Astrocyte (in vitro differentiated cells and primary cell): ENCODE data around the gene KLHL17. TPM values are rescaled to one million over a fixed set of nuclear protein-coding genes. Genes with fewer than 3 reads are reported as not detected.
A peak's percentile ranks its signal among the peaks of the same experiment; 100 is the strongest.

ENCODE experiments used
- DNase-seq: peaks from one replicate; pipeline ENCODE4 v3.0.0-alpha.2; 2010; ENCODE audit warnings: low read depth
- FAIRE-seq: peaks from 2 replicates; lab custom pipeline; 2011; peaks lifted over from hg19 to GRCh38; lab: Jason Lieb, UNC
- H2AFZ ChIP-seq: 2 replicates; pipeline ENCODE4 v1.6.0; 2012; ENCODE audit warnings: low read depth, low read length, inconsistent platforms
- H3K27ac ChIP-seq: 2 replicates; pipeline ENCODE4 v1.5.1; 2011; ENCODE audit warnings: low read depth, low read length, inconsistent platforms
- H3K27me3 ChIP-seq: 2 replicates; pipeline ENCODE4 v1.6.0; 2011; ENCODE audit warnings: low read length, inconsistent platforms; ENCODE audit not compliant: insufficient read depth
- H3K36me3 ChIP-seq: 2 replicates; pipeline ENCODE4 v1.5.1; 2011; ENCODE audit warnings: low read length, inconsistent platforms; ENCODE audit not compliant: insufficient read depth
- H3K4me1 ChIP-seq: 2 replicates; pipeline ENCODE4 v1.5.1; 2011; ENCODE audit warnings: low read length, inconsistent platforms; ENCODE audit not compliant: insufficient read depth
- H3K4me2 ChIP-seq: 2 replicates; pipeline ENCODE4 v1.6.0; 2012; ENCODE audit warnings: low read length, inconsistent platforms
- H3K4me3 ChIP-seq: 2 replicates; pipeline ENCODE4 v1.5.1; 2011; ENCODE audit warnings: low read depth, mild to moderate bottlenecking, low read length, inconsistent platforms; ENCODE audit not compliant: insufficient read depth
- H3K79me2 ChIP-seq: 2 replicates; pipeline ENCODE4 v1.6.0; 2012; ENCODE audit warnings: mild to moderate bottlenecking, low read length, inconsistent platforms; ENCODE audit not compliant: insufficient read depth
- H3K9ac ChIP-seq: 2 replicates; pipeline ENCODE4 v1.6.0; 2012; ENCODE audit warnings: mild to moderate bottlenecking, low read length, inconsistent platforms
- H3K9me3 ChIP-seq: 2 replicates; pipeline ENCODE4 v1.5.1; 2012; ENCODE audit warnings: low read depth, mild to moderate bottlenecking, low read length, inconsistent platforms; ENCODE audit not compliant: insufficient read depth
- H4K20me1 ChIP-seq: 2 replicates; pipeline ENCODE4 v1.6.0; 2012; ENCODE audit warnings: low read length, inconsistent platforms; ENCODE audit not compliant: insufficient read depth
- H3K27ac Mint-ChIP-seq: one replicate; pipeline ENCODE4 v1.8.0; 2021; ENCODE audit warnings: mild to moderate bottlenecking, mixed read lengths; ENCODE audit not compliant: unreplicated experiment
- H3K27me3 Mint-ChIP-seq: one replicate; pipeline ENCODE4 v1.8.0; 2021; ENCODE audit warnings: low read depth, mixed read lengths; ENCODE audit not compliant: unreplicated experiment
- H3K36me3 Mint-ChIP-seq: one replicate; pipeline ENCODE4 v1.8.0; 2021; ENCODE audit warnings: low read depth, mixed read lengths; ENCODE audit not compliant: unreplicated experiment
- H3K4me1 Mint-ChIP-seq: one replicate; pipeline ENCODE4 v1.8.0; 2021; ENCODE audit warnings: low read depth, mixed read lengths; ENCODE audit not compliant: unreplicated experiment
- H3K4me3 Mint-ChIP-seq: one replicate; pipeline ENCODE4 v1.8.0; 2021; ENCODE audit warnings: mild to moderate bottlenecking, moderate library complexity, mixed read lengths; ENCODE audit not compliant: unreplicated experiment
- H3K9me3 Mint-ChIP-seq: one replicate; pipeline ENCODE4 v1.8.0; 2021; ENCODE audit warnings: mild to moderate bottlenecking, mixed read lengths; ENCODE audit not compliant: unreplicated experiment
- CTCF ChIP-seq: IDR thresholded peaks from 2 replicates; pipeline ENCODE4 v1.5.1; 2011; ENCODE audit warnings: low read depth, mild to moderate bottlenecking, inconsistent platforms, low read length, moderate library complexity; ENCODE audit not compliant: insufficient read depth
- EZH2 ChIP-seq: IDR thresholded peaks from 2 replicates; pipeline ENCODE4 v1.6.1; 2012; ENCODE audit warnings: mild to moderate bottlenecking, low read length, inconsistent platforms; ENCODE audit not compliant: insufficient read depth
- total RNA-seq: library from RNA; stranded (reverse); gene quantifications from 2 replicates; pipeline ENCODE4 v1.2.1, GENCODE V29; 2021

The KLHL17 gene
- total RNA-seq, 1 donor from 2014 or later = 25.9 TPM

- FAIRE-seq (no peak), DNase-seq (peak; percentile 43)
- Mint-ChIP-seq H3K4me1 (no peaks in the 10 kb centered on the region), H3K27ac (no peak overlapping the region), H3K4me3 (peak overlapping the region; percentile 72), H3K9me3 (no peaks in the 10 kb centered on the region), H3K36me3 (peaks cover 4% of the 10 kb centered on the region), H3K27me3 (peaks cover 15% of the 10 kb centered on the region)
- Histone ChIP-seq H3K9me3 (no peaks in the 10 kb centered on the region), H2AFZ (peak overlapping the region; percentile 89), H3K4me2 (peak overlapping the region; percentile 99), H3K27me3 (no peaks in the 10 kb centered on the region), H3K9ac (peak overlapping the region; percentile 83), H3K27ac (peak overlapping the region; percentile 80), H3K79me2 (no peaks in the 10 kb centered on the region), H3K36me3 (peaks cover 5% of the 10 kb centered on the region), H3K4me3 (peak overlapping the region; percentile 64), H4K20me1 (peaks cover 6% of the 10 kb centered on the region), H3K4me1 (peaks cover 23% of the 10 kb centered on the region)
- TF ChIP-seq CTCF (no peak), EZH2 (no peak)
Measured at GRCh38 chr1:966704-967300, 6.4 kb downstream of the KLHL17 start.

- Histone ChIP-seq H4K20me1 (peaks cover 6% of the 10 kb centered on the region), H3K9me3 (no peaks in the 10 kb centered on the region), H3K27ac (no peak overlapping the region), H2AFZ (no peak overlapping the region), H3K79me2 (no peaks in the 10 kb centered on the region), H3K4me1 (peaks cover 23% of the 10 kb centered on the region), H3K36me3 (no peaks in the 10 kb centered on the region), H3K9ac (peak overlapping the region; percentile 83), H3K27me3 (no peaks in the 10 kb centered on the region), H3K4me2 (peak overlapping the region; percentile 99), H3K4me3 (no peak overlapping the region)
- Mint-ChIP-seq H3K4me3 (no peak overlapping the region), H3K9me3 (no peaks in the 10 kb centered on the region), H3K27ac (no peak overlapping the region), H3K36me3 (peaks cover 4% of the 10 kb centered on the region), H3K27me3 (peaks cover 15% of the 10 kb centered on the region), H3K4me1 (no peaks in the 10 kb centered on the region)
- DNase-seq (no peak), FAIRE-seq (no peak)
- TF ChIP-seq CTCF (no peak), EZH2 (no peak)
Measured at GRCh38 chr1:967466-968343, 7.3 kb downstream of the KLHL17 start.
